HepG2 (cell line): Measurements from ENCODE around the gene BRMS1. TPM values are rescaled to one million over a fixed set of nuclear protein-coding genes. Genes with fewer than 3 reads are reported as not detected.

Source experiments
- BCL3 ChIP-seq: sonication (generic); formaldehyde crosslinking; IDR thresholded peaks from 2 replicates; pipeline ENCODE4 v1.5.1; 2020; ENCODE audit warnings: mild to moderate bottlenecking, missing genetic modification reagents, moderate library complexity
- CEBPB ChIP-seq: IDR thresholded peaks from 2 replicates; pipeline ENCODE4 v1.6.1; 2011; ENCODE audit warnings: low read depth, low read length, improper control_type of control experiment, borderline replicate concordance
- DZIP1 ChIP-seq: sonication (generic); formaldehyde crosslinking; IDR thresholded peaks from 2 replicates; pipeline ENCODE4 v1.5.0; 2020; ENCODE audit warnings: mild to moderate bottlenecking, missing genetic modification reagents
- HNRNPK ChIP-seq: fragments of 200-400 bp; formaldehyde crosslinking; IDR thresholded peaks from 2 replicates; pipeline ENCODE4 v1.6.1; 2018; ENCODE audit warnings: low read length, low read depth, moderate library complexity, mild to moderate bottlenecking; ENCODE audit not compliant: poor library complexity, severe bottlenecking
- ONECUT2 ChIP-seq: sonication (generic); formaldehyde crosslinking; IDR thresholded peaks from 2 replicates; pipeline ENCODE4 v1.4.0; 2020; ENCODE audit warnings: missing genetic modification reagents
- TBX2 ChIP-seq: sonication (generic); formaldehyde crosslinking; IDR thresholded peaks from 2 replicates; pipeline ENCODE4 v1.5.0; 2020; ENCODE audit warnings: missing genetic modification reagents, mild to moderate bottlenecking, borderline replicate concordance
- ZNF530 ChIP-seq: sonication (generic); formaldehyde crosslinking; IDR thresholded peaks from 2 replicates; pipeline ENCODE4 v1.5.0; 2020; ENCODE audit warnings: low read depth, mild to moderate bottlenecking, missing genetic modification reagents
- ZXDC ChIP-seq: sonication (generic); formaldehyde crosslinking; IDR thresholded peaks from 2 replicates; pipeline ENCODE4 v1.5.0; 2020; ENCODE audit warnings: mild to moderate bottlenecking, missing genetic modification reagents
- polyA plus RNA-seq, 8 experiments: library from polyadenylated mRNA; depleted of rRNA in 3 of 8; stranded (reverse) in 7 of 8; unstranded in 1 of 8; fragments of >200 nt; fragmentation: Illumina TruSeq in 4 of 8; extraction: Trizol in 4 of 8; gene quantifications; 2 replicates each; pipeline versions ENCODE4 v1.2.1 to v1.2.3, GENCODE V29; 2011 to 2016; ENCODE audit warnings: low read depth in 4 of 8, missing spikeins in 1 of 8, mixed read lengths in 1 of 8; ENCODE audit not compliant: insufficient read depth in 1 of 8
- total RNA-seq, 5 experiments: library from RNA; depleted of rRNA; stranded (reverse); fragments of >200 nt; fragmentation: Illumina TruSeq; extraction: Trizol; gene quantifications; 2 replicates each; pipeline ENCODE4 v1.2.3, GENCODE V29; 2016; ENCODE audit warnings: low read depth in 1 of 5
- TF ChIP-seq, protein P1 (sequence below): IDR thresholded peaks from 2 replicates; pipeline ENCODE4 v1.6.1; 2016; ENCODE audit warnings: low read depth, missing genetic modification reagents, missing compliant biosample characterization
- TF ChIP-seq, protein P2 (sequence below): sonication (generic); formaldehyde crosslinking; IDR thresholded peaks from 2 replicates; pipeline ENCODE4 v1.4.0; 2020; ENCODE audit warnings: missing genetic modification reagents, borderline replicate concordance
- TF ChIP-seq, protein P3 (sequence below): sonication (generic); formaldehyde crosslinking; IDR thresholded peaks from 2 replicates; pipeline ENCODE4 v1.8.0; 2022; ENCODE audit warnings: mild to moderate bottlenecking, missing genetic modification reagents, moderate library complexity

Gene BRMS1
- total and polyA plus RNA-seq, 2 of the 13 experiments (the other 11 are each of a cell fraction or from before 2014, with no cell fraction given) = 15.8 to 55.7 TPM

DNA sequence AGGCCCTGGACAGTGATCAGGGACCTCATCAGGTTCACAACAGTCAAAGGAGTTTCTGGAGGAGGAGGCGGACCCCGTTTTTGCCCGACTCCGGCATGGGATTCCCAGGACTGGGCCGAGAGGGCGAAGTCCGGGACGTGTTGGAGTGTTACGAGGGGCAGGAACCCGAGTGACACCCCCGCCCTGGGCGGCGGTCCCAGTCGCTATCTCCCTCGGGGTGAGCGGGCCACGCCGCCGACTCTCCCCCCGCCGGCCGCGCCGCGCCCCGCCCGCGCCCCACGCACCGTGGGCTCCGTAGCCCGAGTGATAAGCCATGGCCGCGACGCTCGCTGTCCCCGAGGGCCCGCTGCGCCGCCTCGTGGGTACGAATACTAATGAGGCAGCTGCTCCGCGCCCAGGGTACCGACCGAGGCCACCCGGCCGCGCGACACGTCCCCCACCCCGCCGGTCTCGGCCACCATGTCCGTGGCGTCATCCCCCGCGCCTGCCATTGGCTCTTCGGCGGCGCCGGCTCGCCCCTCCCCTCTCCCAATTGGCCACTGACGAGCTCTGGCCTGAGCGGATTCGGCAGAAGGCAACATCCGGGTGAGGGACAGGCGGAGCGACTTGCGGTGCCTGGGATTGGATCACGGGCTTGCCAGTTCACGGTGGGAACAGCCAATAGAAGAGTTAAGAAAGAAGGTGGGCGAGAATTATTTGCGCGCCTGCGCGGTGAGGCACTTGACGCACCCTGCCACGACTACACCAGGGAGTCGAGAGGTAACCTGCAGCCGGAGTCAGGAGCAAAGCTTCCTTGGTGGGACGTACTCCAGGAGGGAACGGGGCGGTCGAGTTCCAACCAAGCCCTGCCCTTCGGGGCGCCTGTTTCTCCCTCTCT lies 56.0 kb downstream of the BRMS1 start, which contains the start of gene YIF1A (continued):
- TF ChIP-seq, protein P1, sequence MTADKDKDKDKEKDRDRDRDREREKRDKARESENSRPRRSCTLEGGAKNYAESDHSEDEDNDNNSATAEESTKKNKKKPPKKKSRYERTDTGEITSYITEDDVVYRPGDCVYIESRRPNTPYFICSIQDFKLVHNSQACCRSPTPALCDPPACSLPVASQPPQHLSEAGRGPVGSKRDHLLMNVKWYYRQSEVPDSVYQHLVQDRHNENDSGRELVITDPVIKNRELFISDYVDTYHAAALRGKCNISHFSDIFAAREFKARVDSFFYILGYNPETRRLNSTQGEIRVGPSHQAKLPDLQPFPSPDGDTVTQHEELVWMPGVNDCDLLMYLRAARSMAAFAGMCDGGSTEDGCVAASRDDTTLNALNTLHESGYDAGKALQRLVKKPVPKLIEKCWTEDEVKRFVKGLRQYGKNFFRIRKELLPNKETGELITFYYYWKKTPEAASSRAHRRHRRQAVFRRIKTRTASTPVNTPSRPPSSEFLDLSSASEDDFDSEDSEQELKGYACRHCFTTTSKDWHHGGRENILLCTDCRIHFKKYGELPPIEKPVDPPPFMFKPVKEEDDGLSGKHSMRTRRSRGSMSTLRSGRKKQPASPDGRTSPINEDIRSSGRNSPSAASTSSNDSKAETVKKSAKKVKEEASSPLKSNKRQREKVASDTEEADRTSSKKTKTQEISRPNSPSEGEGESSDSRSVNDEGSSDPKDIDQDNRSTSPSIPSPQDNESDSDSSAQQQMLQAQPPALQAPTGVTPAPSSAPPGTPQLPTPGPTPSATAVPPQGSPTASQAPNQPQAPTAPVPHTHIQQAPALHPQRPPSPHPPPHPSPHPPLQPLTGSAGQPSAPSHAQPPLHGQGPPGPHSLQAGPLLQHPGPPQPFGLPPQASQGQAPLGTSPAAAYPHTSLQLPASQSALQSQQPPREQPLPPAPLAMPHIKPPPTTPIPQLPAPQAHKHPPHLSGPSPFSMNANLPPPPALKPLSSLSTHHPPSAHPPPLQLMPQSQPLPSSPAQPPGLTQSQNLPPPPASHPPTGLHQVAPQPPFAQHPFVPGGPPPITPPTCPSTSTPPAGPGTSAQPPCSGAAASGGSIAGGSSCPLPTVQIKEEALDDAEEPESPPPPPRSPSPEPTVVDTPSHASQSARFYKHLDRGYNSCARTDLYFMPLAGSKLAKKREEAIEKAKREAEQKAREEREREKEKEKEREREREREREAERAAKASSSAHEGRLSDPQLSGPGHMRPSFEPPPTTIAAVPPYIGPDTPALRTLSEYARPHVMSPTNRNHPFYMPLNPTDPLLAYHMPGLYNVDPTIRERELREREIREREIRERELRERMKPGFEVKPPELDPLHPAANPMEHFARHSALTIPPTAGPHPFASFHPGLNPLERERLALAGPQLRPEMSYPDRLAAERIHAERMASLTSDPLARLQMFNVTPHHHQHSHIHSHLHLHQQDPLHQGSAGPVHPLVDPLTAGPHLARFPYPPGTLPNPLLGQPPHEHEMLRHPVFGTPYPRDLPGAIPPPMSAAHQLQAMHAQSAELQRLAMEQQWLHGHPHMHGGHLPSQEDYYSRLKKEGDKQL (CRISPR knock-in tag) = no peak
- no peak for TF ChIP-seq DZIP1 (CRISPR knock-in tag)
- TF ChIP-seq TBX2 = peak; percentile 55; the same call in 1 of the 2 replicates
- TF ChIP-seq, protein P2, sequence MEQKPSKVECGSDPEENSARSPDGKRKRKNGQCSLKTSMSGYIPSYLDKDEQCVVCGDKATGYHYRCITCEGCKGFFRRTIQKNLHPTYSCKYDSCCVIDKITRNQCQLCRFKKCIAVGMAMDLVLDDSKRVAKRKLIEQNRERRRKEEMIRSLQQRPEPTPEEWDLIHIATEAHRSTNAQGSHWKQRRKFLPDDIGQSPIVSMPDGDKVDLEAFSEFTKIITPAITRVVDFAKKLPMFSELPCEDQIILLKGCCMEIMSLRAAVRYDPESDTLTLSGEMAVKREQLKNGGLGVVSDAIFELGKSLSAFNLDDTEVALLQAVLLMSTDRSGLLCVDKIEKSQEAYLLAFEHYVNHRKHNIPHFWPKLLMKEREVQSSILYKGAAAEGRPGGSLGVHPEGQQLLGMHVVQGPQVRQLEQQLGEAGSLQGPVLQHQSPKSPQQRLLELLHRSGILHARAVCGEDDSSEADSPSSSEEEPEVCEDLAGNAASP (CRISPR knock-in tag) = no peak; the same call in 1 of the 2 replicates
- no peak for TF ChIP-seq ZXDC (CRISPR knock-in tag)
- TF ChIP-seq, protein P3, sequence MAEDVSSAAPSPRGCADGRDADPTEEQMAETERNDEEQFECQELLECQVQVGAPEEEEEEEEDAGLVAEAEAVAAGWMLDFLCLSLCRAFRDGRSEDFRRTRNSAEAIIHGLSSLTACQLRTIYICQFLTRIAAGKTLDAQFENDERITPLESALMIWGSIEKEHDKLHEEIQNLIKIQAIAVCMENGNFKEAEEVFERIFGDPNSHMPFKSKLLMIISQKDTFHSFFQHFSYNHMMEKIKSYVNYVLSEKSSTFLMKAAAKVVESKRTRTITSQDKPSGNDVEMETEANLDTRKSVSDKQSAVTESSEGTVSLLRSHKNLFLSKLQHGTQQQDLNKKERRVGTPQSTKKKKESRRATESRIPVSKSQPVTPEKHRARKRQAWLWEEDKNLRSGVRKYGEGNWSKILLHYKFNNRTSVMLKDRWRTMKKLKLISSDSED (CRISPR knock-in tag) = no peak; the same call in 1 of the 2 replicates
- TF ChIP-seq CEBPB = peak; percentile 3; the same call in 1 of the 2 replicates
- no peak for TF ChIP-seq HNRNPK
- no peak for TF ChIP-seq ZNF530 (CRISPR knock-in tag)
- TF ChIP-seq BCL3 = no peak
- TF ChIP-seq ONECUT2 (CRISPR knock-in tag) = no peak
